Mammary epithelial cell (primary cell): Measurements from ENCODE around the gene TMEM222.

ENCODE experiments used
- CTCF ChIP-seq, 2 donors: IDR thresholded peaks in 1 of 2; conservative IDR thresholded peaks in 1 of 2; 2 replicates each; pipeline ENCODE4 v1.5.1; 2011 to 2012; ENCODE audit warnings: inconsistent platforms in 2 of 2, low read length in 2 of 2, mild to moderate bottlenecking in 2 of 2, control low read depth in 1 of 2, low read depth in 1 of 2; ENCODE audit not compliant: insufficient read depth in 1 of 2; ENCODE audit errors: extremely low read depth in 1 of 2
- EZH2 ChIP-seq: IDR thresholded peaks from 2 replicates; pipeline ENCODE4 v1.6.1; 2012; ENCODE audit warnings: low read length, inconsistent platforms, borderline replicate concordance

GRCh38 chr1:27292106-27292505, 29.9 kb upstream of the TMEM222 start:
- TF ChIP-seq CTCF (conservative IDR thresholded peaks at IDR 0.05 in 1 of 2, IDR thresholded peaks at IDR 0.05 in 1 of 2; ENCODE audit: extremely low read depth in 1 of 2, insufficient read depth in 1 of 2, low read depth in 1 of 2, low read length in 2 of 2), result no peak
- no peak for TF ChIP-seq EZH2
